ENCODE measurements around the gene YWHAE.
"Not testable (repeated sequence)": the region's sequence is repeated elsewhere in the genome, so short reads cannot be mapped to it uniquely, and the experiment has no call there.

The YWHAE gene

DNA sequence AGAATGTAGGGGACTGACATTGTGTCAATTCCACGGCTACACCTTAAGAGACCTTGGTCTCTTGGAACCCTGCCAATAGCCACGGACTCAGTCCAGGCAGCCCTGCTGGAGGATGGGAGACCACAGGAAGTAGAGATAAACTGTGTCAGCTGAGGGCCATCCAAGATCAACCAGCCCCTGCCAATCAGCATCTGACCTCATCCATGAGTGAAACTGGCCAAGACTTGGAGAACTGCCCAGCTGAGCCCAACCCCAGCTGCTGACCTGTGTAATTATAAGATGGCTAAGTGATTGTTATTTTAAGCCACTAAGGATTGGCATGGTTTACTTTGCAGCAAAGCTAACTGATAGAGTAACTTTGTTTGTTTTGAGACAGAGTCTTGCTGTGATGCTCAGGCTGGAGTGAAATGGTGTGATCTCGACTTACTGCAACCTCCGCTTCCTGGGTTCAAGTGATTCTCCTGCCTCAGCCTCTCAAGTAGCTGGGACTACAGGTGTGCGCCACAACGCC, 13.3 kb upstream of the YWHAE start:
- intact Hi-C loops (cut with DNase I), result no loop called here
- DNase-seq, result peak in 3 of 10 donors; percentile 10 to 63 (median 59)

DNA sequence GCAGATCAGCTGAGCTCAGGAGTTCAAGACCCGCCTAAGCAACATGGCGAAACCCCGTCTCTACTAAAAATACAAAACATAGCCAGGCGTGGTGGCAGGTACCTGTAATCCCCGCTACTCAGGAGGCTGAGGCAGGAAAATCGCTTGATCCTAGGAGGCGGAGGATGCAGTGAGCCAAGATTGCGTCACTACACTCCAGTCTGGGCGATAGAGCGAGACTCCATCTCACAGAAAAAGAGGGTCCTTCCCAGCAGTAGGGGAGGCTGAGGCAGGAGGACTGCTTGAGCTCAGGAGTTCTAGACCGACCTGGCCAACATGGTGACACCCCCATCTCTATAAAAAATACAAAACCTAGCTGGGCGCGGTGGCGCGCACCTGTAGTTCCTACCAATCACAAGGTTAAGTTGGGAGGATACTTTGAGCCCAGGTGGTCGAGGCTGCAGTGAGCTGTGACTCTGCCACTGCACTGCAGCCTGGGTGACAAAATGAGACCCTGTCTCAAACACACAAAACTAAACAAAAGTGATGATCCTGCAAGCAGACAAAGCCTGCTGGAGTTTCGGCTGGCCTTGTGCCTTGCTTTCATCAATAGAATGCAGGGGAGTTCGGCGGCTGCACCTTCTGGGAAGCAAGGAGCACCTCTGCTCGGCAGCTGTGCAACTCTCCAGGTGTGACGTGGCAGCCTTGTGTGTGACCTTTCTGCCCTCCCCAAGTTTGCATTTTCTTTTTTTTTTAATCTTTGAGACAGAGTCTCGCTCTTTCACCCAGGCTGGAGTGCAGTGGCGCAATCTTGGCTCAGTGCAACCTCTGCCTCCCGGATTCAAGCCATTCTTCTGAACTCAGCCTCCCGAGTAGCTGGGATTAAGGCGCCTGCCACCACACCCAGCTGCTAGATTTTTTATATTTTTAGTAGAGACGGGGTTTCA, 12.4 kb upstream of the YWHAE start:
- DNase-seq, result peak in 2 of 10 donors; percentile 39 to 44
- intact Hi-C loops (cut with DNase I), result no loop called here

DNA sequence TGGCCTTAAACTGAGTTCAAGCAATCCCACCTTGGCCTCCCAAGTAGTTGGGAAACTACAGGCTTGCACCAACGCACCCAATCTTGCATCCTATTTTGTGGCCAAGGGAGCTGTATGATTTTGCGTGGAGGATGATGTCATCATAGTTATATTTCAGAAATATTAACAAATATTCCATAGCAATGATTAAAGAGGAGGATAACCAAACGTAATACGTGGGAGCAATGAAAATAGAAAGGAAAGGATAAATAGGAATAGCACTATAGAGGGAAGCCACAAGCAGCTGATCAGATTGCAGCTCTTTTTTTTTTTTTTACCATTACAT, 2.2 kb upstream of the YWHAE start:
- no peak for DNase-seq
- intact Hi-C loops (cut with DNase I), result no loop called here

DNA sequence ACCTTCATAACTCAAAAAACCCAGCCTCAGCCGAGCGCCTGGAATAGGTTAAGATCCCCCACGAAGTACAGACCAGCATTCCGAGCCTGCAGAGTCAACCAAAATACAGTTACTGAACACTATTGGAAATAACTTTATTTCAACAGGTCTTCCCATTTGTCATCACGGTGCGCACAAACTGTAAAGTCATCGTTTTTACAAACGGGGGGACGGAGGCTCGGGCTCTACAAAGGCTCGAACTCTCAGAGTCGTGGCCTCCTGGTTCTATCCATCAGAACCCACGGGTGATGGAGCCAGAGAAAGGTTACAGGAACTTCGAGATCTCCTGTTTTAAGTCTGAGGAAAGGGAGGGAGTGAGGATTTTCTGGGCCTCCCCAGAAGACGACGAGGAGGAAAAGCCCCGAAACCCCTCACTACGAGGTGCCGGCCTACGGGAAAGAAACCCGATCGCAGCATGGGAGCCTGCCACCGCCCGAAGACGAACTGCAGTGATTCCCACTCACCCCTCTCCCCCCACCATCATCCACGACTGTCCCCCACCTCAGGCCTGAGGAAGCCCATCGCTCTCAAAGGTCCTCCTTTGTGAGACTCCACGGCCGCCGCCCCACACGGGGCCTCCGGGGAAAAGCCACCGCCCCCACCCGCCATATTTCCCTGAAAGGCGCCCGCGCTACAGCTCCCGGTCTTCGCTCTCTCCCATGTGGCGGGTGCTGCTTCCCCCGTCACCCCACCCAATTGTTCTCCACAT, 917 bp downstream of the YWHAE start:
- intact Hi-C loops (cut with DNase I), result loop anchor here (5.0 kb wide), 1 partner anchor 37 kb away; no protein-coding TSS in a partner anchor
- DNase-seq, result peak in 4 of 10 donors; percentile 36 to 86 (median 46)

DNA sequence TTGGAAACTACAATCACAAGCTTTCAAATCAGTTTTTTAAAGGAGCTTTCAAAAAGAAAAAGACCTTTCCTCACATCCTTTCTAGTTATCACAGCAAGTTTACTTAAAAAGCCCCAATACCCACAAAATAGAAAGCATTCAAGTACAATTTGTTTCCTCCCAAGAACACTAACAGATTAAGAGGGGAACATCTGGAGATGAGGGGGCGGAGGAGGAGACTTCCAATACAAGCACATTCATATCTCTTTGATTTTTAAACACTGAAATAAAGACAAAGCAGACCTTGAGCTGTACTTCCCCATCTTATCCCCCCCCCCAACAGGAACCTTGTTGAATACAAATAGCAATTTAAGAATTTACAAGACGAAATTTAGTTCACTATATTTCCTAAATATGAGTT, 2.0 kb downstream of the YWHAE start:
- intact Hi-C loops (cut with DNase I), result loop anchor here (5.0 kb wide), 1 partner anchor 36 kb away; no protein-coding TSS in a partner anchor
- no peak for DNase-seq

DNA sequence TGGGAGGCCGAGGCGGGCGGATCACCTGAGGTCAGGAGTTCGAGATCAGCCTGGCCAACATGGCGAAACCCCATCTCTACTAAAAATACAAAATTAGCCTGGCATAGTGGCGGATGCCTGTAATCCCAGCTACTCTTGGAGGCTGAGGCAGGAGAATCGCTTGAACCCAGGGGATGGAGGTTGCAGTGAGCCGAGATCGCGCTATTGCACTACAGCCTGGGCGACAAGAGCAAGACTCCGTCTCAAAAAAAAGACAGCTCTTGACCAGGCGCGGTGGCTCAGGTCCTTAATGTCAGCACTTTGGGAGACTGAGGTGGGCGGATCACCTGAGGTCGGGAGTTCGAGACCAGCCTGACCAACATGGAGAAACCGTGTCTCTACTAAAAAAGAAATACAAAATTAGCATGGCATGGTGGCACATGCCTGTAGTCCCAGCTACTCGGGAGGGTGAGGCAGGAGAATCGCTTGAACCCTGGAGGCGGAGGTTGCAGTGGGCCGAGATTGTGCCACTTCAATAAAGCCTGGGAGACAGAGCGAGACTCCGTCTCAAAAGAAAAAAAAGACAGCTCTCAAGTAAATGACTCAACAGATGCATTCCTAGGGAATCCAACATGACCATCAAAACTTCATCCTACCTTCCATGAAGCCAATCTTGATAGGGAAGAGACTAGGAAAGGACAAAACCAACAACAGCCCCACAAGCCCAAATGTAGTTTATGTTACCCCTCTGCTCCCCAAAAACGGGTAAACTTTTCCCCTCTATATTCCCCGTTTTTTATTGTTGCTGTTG, 4.0 kb downstream of the YWHAE start:
- peak in 2 of 10 donors; percentile 38 to 66 for DNase-seq
- intact Hi-C loops (cut with DNase I), result loop anchor here (5.0 kb wide), 1 partner anchor 34 kb away; no protein-coding TSS in a partner anchor

DNA sequence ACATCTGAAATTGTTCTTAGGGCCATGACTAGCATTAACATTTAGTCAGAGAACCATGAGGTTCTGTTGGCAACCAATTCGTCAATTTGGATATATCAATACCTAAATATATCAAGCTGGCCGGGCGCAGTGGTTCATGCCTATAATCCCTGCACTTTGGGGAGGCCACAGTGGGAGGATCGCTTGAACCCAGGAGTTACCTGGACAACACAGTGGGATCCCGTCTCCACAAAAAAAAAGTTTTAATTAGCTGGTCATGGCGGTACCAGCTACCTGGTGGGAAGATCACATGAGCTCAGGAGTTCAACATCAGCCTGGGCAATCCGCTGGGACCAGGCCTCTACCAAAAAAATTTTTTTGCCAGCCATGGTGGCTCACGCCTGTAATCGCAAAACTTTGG, 8.4 kb downstream of the YWHAE start:
- peak in 1 of 10 donors; percentile 20 for DNase-seq
- intact Hi-C loops (cut with DNase I), result no loop called here

DNA sequence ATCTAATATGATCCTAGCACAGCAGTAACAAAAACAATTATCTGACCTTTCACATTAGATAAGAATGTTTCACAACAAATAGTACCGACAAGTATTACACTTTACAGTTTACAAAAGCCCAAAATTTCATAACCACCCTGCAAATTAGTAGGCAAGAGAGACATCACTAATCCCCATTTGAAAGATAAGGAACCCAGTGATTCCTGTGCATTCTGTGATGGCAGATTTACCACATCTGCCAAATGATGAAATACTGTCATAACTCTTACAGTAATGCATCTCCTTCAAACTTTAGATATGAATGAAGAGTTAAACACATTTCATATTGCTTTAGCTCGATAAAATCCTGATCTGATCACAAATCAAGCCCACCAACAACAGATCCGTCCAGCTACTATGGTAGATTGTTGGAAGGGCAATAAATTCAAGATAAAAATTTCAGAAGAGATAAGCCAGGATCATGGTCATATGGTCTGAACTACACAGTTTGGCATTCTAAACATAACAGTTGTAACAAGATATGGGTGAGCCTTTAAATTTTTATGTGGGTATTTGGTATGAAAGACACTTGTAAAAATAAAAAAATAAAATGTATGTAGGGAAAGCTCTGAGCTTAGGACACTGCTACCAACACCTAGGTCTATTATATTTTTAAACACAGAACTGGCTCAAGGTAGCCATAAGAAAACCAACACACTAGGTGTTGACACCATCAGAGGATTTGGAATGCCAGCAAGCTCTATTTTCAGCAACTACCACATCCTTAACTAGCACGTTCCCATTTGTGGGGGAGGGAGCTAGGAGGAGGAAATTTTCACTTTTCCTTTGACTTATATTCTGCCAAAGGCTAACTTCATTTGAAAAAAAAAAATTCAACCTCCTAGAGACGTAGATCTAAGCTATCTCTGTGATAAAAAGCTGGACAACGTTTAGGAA, 9.3 kb downstream of the YWHAE start:
- no peak for DNase-seq
- intact Hi-C loops (cut with DNase I), result no loop called here

DNA sequence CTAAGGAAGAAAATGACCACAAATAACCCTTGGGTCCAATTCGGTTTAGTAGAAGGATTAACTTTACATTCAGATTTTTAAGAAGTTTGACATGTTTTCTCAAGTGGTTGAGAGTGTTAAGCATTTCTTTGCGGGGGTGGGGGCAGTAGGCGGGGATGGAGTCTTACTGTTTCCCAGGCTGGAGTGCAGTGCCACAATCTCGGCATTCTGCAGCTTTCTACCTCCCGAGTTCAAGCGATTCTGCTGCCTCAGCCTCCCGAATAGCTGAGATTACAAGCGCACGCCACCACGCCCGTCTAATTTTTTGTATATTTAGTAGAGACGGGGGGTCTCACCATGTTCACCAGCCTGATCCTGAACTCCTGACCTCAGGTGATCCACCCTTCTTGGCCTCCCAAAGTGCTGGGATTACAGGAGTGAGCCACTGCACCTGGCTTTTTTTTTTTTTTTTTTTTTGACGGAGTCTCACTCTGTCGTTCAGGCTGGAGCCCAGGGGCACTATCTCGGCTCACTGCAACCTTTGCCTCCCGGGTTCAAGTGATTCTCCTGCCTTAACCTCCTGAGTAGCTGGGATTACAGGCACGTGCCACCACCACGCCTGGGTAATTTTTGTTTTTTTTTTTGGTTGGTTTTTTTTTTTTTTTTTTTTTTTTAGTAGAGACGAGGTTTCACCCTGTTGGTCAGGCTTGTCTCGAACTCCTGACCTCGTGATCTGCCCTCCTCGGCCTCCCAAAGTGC, 12.4 kb downstream of the YWHAE start:
- intact Hi-C loops (cut with DNase I), result not testable (repeated sequence)
- DNase-seq, result peak in 1 of 10 donors; percentile 26

DNA sequence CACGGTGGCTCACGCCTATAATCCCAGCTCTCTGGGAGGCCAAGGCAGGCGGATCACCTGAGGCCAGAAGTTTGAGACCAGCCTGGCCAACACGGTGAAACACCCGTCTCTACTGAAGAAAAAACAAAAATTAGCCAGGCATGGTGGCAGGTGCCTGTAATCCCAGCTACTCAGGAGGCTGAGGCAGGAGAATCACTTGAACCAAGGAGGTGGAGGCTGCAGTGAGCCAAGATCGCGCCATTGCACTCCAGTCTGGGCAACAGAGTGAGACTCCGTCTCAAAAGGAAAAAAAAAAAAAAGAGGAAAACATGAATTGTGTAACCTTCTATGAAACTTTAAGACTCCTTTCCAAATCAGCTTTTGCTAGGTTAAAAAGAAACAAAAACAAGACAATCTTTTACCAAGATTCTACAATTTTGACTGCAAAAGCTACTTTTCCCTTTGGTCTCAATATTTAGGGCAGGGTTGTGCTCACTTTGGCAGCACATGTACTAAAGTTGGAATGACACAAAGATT, 13.3 kb downstream of the YWHAE start:
- peak in 1 of 10 donors; percentile 26 for DNase-seq
- intact Hi-C loops (cut with DNase I), result not testable (repeated sequence)

DNA sequence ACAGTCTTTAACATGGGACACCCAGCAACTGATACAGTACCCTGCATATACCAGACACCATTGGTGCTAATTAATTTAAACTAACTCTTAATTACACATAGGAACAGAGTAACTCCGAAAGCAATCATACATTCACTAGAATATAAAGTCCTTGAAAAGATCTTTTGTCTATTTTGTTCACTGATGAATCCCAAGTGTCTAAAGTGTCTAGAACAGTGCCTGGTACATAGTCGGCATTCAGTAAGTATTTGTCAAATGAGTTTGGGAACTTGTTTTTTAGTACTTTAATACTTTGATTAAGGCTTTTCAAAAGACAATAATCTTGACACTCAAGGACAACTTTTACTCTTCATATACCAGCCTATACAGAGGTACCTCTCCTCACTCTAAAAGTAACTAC, 13.8 kb downstream of the YWHAE start:
- DNase-seq, result no peak
- intact Hi-C loops (cut with DNase I), result no loop called here

DNA sequence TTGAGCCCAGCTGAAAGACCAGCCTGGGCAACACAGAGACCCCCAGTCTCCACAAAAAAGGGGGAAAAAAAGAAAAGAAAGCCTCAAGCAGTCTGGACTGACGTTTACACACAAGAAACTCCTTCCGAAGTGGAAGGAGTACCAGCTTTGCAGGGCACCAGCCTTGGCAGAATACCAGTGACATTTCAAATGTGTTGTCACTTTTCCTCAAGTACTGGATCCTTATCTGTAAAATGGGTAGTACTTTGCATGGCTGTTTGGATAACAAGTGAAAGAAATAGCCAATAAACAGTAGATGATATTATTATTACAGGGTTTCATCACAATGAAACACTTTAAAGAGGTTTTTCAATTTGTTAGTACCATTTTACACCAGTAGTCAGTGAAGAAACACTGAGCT, 14.2 kb downstream of the YWHAE start:
- intact Hi-C loops (cut with DNase I), result no loop called here
- no peak for DNase-seq

DNA sequence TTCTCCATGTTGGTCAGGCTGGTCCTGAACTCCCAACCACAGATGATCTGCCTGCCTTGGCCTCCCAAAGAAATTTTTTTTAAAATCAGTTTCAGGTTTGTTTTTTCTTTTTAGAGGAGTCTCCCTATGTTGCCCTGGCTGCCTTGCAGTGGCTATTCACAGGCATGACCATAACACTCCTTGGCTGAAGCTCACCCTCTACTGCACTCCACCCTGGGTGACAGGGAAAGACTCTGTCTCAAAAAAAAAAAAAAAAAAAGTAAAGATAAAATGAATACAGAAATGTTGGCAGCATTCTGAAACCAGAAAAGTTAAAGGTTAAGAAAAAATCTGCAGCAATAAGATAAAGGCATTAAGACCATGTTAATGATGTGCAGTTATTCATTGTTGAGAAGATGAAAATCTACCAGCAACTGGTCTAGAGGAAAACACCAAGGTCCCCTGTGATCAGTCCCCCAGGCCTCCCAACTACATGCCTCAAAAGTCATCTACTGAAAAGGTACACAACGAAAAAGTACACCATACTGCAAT, 15.1 kb downstream of the YWHAE start:
- DNase-seq, result peak in 1 of 10 donors; percentile 14
- intact Hi-C loops (cut with DNase I), result no loop called here

DNA sequence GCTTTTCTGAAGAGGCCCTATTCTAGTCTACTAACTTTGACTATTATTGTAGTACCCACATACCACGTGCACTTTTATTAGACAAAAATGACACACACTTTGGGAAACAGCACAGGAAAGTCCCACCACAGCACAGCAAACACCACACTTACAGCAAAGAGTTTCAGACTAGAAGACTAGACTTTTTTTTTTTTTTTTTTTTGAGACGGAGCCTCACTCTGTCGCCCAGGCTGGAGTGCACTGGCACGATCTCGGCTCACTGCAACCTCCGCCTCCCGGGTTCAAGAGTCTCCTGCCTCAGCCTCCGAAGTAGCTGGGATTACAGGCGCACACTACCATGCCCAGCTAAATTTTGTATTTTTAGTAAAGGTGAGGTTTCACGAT, 20.1 kb downstream of the YWHAE start:
- intact Hi-C loops (cut with DNase I), result no loop called here
- DNase-seq, result peak in 1 of 10 donors; percentile 10

DNA sequence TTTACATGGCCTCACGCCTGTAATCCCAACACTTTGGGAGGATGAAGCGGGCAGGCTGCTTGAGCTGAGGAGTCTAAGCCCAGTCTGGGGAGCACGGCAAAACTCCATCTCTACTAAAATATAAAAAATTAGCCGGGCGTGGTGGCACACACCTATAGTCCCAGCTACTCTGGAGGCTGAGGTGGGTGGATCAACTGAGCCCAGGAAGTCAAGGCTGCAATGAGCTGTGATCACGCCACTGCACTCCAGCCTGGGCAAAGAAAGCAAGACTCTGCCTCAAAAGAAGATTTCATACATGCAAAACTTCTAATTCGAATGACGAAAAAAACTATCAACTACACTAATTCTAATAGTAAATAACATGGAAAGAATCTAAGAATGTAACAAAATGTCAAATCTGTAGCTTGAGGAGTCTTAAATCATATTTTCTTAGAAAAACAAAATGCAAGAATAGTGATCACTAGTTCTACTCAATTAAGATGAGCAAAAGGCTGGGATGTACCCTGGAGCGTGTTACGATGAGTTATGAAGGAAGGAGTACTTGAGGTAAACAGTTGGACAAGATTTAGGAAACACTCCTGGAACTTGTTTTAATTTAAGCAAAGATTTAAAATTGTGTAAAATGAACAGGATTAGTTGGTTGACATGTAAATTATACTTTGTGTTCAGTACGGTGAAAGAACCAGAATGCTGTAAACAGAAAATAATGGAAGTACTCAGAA, 20.7 kb downstream of the YWHAE start:
- intact Hi-C loops (cut with DNase I), result no loop called here
- DNase-seq, result peak in 1 of 10 donors; percentile 34

DNA sequence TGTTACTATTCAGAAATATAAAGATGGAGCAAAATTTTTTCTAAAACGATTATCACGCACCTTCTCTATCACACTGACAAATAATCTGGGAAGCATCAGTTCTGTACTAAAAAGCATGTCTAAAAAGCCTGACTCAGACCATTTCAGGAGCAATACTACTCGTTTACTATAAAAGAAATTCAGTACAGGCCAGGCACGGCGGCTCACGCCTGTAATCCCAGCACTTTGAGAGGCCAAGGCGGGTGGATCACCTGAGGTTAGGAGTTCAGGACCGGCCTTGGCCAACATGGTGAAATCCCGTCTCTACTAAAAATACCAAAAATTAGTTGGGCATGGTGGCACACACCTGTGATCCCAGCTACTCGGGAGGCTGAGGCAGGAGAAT, 21.6 kb downstream of the YWHAE start:
- intact Hi-C loops (cut with DNase I), result not testable (repeated sequence)
- DNase-seq, result peak in 1 of 10 donors; percentile 9

DNA sequence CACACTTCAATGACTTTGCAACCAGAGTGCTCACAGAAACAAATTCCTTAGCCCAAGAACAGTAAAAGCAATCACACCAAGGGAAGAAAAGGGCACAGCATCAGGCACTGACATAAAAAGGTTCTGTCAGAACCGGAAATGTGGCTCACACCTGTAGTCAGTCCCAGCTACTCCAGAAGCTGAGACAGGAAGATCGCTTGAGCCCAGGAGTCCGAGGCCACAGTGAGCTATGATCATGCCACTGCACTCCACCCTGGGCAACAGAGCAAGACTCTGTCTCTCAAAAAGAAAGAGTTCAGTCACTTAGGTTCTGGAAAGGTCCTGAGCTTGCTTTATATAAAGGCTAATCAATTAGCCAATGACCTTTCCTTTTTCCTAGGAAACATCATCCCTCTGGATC, 22.7 kb downstream of the YWHAE start:
- intact Hi-C loops (cut with DNase I), result no loop called here
- DNase-seq, result no peak

DNA sequence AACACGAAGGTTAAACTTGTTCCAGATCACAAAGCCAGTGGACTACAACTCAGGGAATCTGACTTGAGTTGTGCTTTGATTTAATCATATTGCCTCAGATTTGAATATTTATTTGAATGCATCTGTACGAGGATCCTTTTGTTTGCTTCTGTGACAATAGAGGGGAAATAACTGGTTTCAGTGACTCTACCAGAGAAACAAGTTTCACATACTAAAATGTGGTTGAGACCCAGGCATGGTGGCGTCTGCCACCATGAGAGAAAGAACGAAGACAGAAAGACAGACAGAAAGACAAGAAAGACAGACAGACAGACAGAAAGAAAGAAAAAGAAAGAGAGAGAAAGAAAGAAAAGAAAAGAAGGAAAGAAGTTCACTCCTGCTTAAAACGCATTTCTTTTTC, 24.0 kb downstream of the YWHAE start:
- intact Hi-C loops (cut with DNase I), result no loop called here
- DNase-seq, result no peak

Data from posterior cingulate gyrus (tissue), 11 donors.